GM23338 (cell line): ENCODE results near the gene DNAAF9. TPM values are rescaled to one million over a fixed set of nuclear protein-coding genes. Genes with fewer than 3 reads are reported as not detected.

Experiments
- ATAC-seq: fragments of 200-7000 bp; cut with Tn5 transposase; 3 replicates; pipeline ENCODE4 v1.9.1; 2020
- DNase-seq: peaks from one replicate; pipeline ENCODE4 v3.0.0-alpha.2; 2015; ENCODE audit warnings: low spot score
- H2AFZ ChIP-seq: fragments of 200-600 bp; sonication (generic); 2 replicates; pipeline ENCODE4 v1.8.0; 2016; ENCODE audit warnings: antibody characterized with exemption, mild to moderate bottlenecking, moderate library complexity
- H3F3A ChIP-seq: fragments of 200-600 bp; sonication (generic); replicated peaks from 2 replicates; pipeline ENCODE4 v1.8.0; 2017; ENCODE audit warnings: antibody characterized with exemption, mixed run types, low read depth
- H3K27ac ChIP-seq: fragments of 200-600 bp; sonication (generic); 2 replicates; pipeline ENCODE4 v1.6.1; 2016; ENCODE audit warnings: low read depth
- H3K27me3 ChIP-seq: fragments of 200-600 bp; sonication (generic); 2 replicates; pipeline ENCODE4 v1.8.0; 2016; ENCODE audit warnings: mild to moderate bottlenecking, mixed run types, moderate library complexity; ENCODE audit not compliant: insufficient read depth
- H3K36me3 ChIP-seq: fragments of 200-600 bp; sonication (generic); 2 replicates; pipeline ENCODE4 v1.8.0; 2016; ENCODE audit warnings: mild to moderate bottlenecking; ENCODE audit not compliant: insufficient read depth
- H3K4me1 ChIP-seq: fragments of 200-600 bp; sonication (generic); 2 replicates; pipeline ENCODE4 v1.8.0; 2016; ENCODE audit warnings: mild to moderate bottlenecking, moderate library complexity; ENCODE audit not compliant: insufficient read depth
- H3K4me2 ChIP-seq: fragments of 200-600 bp; sonication (generic); 2 replicates; pipeline ENCODE4 v1.7.1; 2017; ENCODE audit warnings: mixed run types
- H3K4me3 ChIP-seq: fragments of 200-600 bp; sonication (generic); 2 replicates; pipeline ENCODE4 v1.6.1; 2016; ENCODE audit warnings: mixed run types
- H3K79me2 ChIP-seq: fragments of 200-600 bp; sonication (generic); replicated peaks from 2 replicates; pipeline ENCODE4 v1.8.0; 2017; ENCODE audit warnings: mild to moderate bottlenecking; ENCODE audit not compliant: insufficient read depth
- H3K9me2 ChIP-seq: fragments of 200-600 bp; sonication (generic); 2 replicates; pipeline ENCODE4 v1.8.0; 2017; ENCODE audit not compliant: insufficient read depth
- H4K20me1 ChIP-seq: fragments of 200-600 bp; sonication (generic); replicated peaks from 2 replicates; pipeline ENCODE4 v1.8.0; 2017; ENCODE audit warnings: mild to moderate bottlenecking; ENCODE audit not compliant: insufficient read depth
- H3K27ac Mint-ChIP-seq: 2 replicates; pipeline ENCODE4 v1.8.0; 2020; ENCODE audit warnings: inconsistent platforms, mild to moderate bottlenecking, moderate library complexity, mixed read lengths
- H3K27me3 Mint-ChIP-seq: 3 replicates; pipeline ENCODE4 v1.8.0; 2022; ENCODE audit warnings: low read depth, mild to moderate bottlenecking, moderate library complexity, mixed read lengths, inconsistent platforms; ENCODE audit not compliant: insufficient read depth, poor library complexity
- H3K36me3 Mint-ChIP-seq: 3 replicates; pipeline ENCODE4 v1.8.0; 2021; ENCODE audit warnings: low read depth, mild to moderate bottlenecking, inconsistent platforms, moderate library complexity, mixed read lengths
- H3K4me1 Mint-ChIP-seq: 3 replicates; pipeline ENCODE4 v1.8.0; 2020; ENCODE audit warnings: mild to moderate bottlenecking, inconsistent platforms, mixed read lengths
- H3K4me3 Mint-ChIP-seq: 3 replicates; pipeline ENCODE4 v1.8.0; 2021; ENCODE audit warnings: moderate library complexity, mild to moderate bottlenecking, inconsistent platforms, mixed read lengths
- H3K9me3 Mint-ChIP-seq: 3 replicates; pipeline ENCODE4 v1.8.0; 2020; ENCODE audit warnings: moderate library complexity, mild to moderate bottlenecking, inconsistent platforms, mixed read lengths
- CREB1 ChIP-seq: fragments of 250-450 bp; sonication (Bioruptor Pico); IDR thresholded peaks from 2 replicates; pipeline ENCODE4 v1.5.0; 2020; ENCODE audit warnings: low read depth, mild to moderate bottlenecking, moderate library complexity
- EZH2 ChIP-seq: fragments of 200-600 bp; sonication (generic); IDR thresholded peaks from one replicate; pipeline ENCODE4 v1.8.0; 2017; ENCODE audit warnings: antibody characterized with exemption, mild to moderate bottlenecking, low read depth; ENCODE audit not compliant: unreplicated experiment
- JUNB ChIP-seq: IDR thresholded peaks from one replicate; pipeline ENCODE4 v1.6.1; 2016; ENCODE audit warnings: antibody characterized with exemption; ENCODE audit not compliant: unreplicated experiment
- NANOG ChIP-seq: IDR thresholded peaks from 2 replicates; pipeline ENCODE4 v1.6.1; 2016; ENCODE audit warnings: antibody characterized with exemption, borderline replicate concordance
- ZNF331 ChIP-seq: fragments of 250-450 bp; sonication (Bioruptor Pico); IDR thresholded peaks from 2 replicates; pipeline ENCODE4 v1.5.0; 2020; ENCODE audit warnings: low read depth, mild to moderate bottlenecking, moderate library complexity
- polyA plus RNA-seq: library from polyadenylated mRNA; unstranded; fragments of >200 nt; fragmentation: Nextera tagmentation; extraction: Ambion mirVana; gene quantifications from 2 replicates; pipeline ENCODE4 v1.2.1, GENCODE V29; 2016
- total RNA-seq: library from RNA; depleted of rRNA; stranded (reverse); fragments of >200 nt; shearing (Covaris generic); gene quantifications from 2 replicates; pipeline ENCODE4 v1.2.3, GENCODE V29; 2014
- TF ChIP-seq, protein P1 (sequence below): IDR thresholded peaks from one replicate; pipeline ENCODE4 v1.6.1; 2018; ENCODE audit warnings: antibody characterized with exemption; ENCODE audit not compliant: unreplicated experiment
- TF ChIP-seq, protein P2 (sequence below): fragments of 250-450 bp; sonication (Bioruptor Pico); IDR thresholded peaks from 2 replicates; pipeline ENCODE4 v1.5.0; 2020; ENCODE audit warnings: mild to moderate bottlenecking, moderate library complexity

DNAAF9 gene
- total and polyA plus RNA-seq, 2 experiments from 2014 or later: 2.4 to 4.8 TPM

DNA sequence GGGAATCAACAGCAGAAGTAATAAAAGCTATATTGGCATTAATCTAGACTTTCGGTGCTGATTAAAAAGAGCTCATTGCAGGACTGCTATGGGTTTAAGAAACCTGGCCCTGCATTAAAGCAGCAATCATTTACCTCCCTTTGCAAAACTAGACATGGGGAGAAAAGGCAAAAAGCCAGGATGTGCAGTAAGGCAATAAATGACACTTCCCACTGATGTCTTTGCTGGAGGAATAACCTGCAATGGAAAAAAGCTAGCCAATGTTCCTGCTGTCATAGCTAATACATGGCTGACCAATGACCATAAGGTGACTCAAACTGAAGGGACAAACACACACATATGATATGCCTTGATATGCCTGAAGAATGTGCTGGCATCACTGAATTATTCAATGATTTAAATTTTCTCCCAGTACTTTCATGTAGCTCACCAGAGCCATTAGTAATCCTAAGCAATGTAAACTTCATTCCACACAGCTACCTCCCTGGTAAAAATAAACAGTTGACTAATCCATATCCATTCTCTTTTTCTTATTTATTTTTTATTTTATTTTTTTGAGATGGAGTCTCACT lies 8.7 kb downstream of the DNAAF9 start:
- Histone ChIP-seq H4K20me1 (peaks cover 12% of the 10 kb centered on the region; the same call in 1 of the 2 replicates), H3K36me3 (no peaks in the 10 kb centered on the region), H3K4me3 (no peak overlapping the region), H3K9me2 (peaks cover 7% of the 10 kb centered on the region; the same call in 1 of the 2 replicates), H3K27ac (no peak overlapping the region), H3K27me3 (no peaks in the 10 kb centered on the region), H3F3A (no peaks in the 10 kb centered on the region), H3K79me2 (peaks cover 29% of the 10 kb centered on the region; the same call in 1 of the 2 replicates), H3K4me1 (no peaks in the 10 kb centered on the region), H2AFZ (no peak overlapping the region), H3K4me2 (no peak overlapping the region)
- ATAC-seq (no peak), DNase-seq (no peak)
- TF ChIP-seq NANOG (no peak), ZNF331 (CRISPR knock-in tag) (no peak), JUNB (no peak)
- TF ChIP-seq, protein P1, sequence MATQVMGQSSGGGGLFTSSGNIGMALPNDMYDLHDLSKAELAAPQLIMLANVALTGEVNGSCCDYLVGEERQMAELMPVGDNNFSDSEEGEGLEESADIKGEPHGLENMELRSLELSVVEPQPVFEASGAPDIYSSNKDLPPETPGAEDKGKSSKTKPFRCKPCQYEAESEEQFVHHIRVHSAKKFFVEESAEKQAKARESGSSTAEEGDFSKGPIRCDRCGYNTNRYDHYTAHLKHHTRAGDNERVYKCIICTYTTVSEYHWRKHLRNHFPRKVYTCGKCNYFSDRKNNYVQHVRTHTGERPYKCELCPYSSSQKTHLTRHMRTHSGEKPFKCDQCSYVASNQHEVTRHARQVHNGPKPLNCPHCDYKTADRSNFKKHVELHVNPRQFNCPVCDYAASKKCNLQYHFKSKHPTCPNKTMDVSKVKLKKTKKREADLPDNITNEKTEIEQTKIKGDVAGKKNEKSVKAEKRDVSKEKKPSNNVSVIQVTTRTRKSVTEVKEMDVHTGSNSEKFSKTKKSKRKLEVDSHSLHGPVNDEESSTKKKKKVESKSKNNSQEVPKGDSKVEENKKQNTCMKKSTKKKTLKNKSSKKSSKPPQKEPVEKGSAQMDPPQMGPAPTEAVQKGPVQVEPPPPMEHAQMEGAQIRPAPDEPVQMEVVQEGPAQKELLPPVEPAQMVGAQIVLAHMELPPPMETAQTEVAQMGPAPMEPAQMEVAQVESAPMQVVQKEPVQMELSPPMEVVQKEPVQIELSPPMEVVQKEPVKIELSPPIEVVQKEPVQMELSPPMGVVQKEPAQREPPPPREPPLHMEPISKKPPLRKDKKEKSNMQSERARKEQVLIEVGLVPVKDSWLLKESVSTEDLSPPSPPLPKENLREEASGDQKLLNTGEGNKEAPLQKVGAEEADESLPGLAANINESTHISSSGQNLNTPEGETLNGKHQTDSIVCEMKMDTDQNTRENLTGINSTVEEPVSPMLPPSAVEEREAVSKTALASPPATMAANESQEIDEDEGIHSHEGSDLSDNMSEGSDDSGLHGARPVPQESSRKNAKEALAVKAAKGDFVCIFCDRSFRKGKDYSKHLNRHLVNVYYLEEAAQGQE: no peak
- Mint-ChIP-seq H3K27ac (no peak overlapping the region), H3K4me3 (no peak overlapping the region), H3K9me3 (peaks cover 4% of the 10 kb centered on the region; the same call in 2 of the 3 replicates), H3K27me3 (peaks cover 2% of the 10 kb centered on the region), H3K4me1 (no peaks in the 10 kb centered on the region), H3K36me3 (peaks cover 3% of the 10 kb centered on the region; the same call in 1 of the 3 replicates)

DNA sequence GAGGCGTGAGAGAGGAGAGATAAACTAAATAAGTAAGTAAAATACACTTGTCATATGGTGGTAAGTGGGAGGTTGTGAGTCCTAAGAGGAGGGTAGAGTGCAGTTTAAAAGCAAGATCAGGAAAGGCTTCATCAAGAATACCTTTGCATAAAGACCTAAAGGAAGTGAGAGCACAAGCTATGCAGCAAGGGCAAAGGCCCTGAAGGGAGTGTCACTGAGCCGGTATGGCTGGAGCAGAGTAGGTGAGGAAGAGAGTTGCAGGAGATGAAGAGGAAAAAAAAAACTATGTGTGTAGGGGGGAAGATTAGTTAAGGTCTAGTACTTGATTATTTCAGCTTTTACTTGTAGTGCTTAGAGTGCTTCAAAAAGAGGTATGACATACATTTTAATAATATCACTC lies 11.0 kb downstream of the DNAAF9 start:
- no peak for DNase-seq
- Mint-ChIP-seq H3K27ac (no peak overlapping the region), H3K4me1 (no peaks in the 10 kb centered on the region), H3K4me3 (no peak overlapping the region), H3K36me3 (peaks cover 3% of the 10 kb centered on the region; the same call in 1 of the 3 replicates), H3K9me3 (peaks cover 4% of the 10 kb centered on the region; the same call in 2 of the 3 replicates), H3K27me3 (peaks cover 2% of the 10 kb centered on the region)
- Histone ChIP-seq H3K4me2 (no peak overlapping the region), H3K36me3 (no peaks in the 10 kb centered on the region), H3K9me2 (no peaks in the 10 kb centered on the region), H4K20me1 (peaks cover 8% of the 10 kb centered on the region; the same call in 1 of the 2 replicates), H3K4me3 (no peak overlapping the region), H3K27ac (no peak overlapping the region), H3K4me1 (no peaks in the 10 kb centered on the region), H3K27me3 (no peaks in the 10 kb centered on the region), H3F3A (no peaks in the 10 kb centered on the region), H2AFZ (no peak overlapping the region), H3K79me2 (peaks cover 14% of the 10 kb centered on the region; the same call in 1 of the 2 replicates)
- no peak for ATAC-seq
- TF ChIP-seq, protein P1: no peak
- no peak for TF ChIP-seq EZH2
- TF ChIP-seq CREB1 (CRISPR knock-in tag): no peak
- TF ChIP-seq, protein P2, sequence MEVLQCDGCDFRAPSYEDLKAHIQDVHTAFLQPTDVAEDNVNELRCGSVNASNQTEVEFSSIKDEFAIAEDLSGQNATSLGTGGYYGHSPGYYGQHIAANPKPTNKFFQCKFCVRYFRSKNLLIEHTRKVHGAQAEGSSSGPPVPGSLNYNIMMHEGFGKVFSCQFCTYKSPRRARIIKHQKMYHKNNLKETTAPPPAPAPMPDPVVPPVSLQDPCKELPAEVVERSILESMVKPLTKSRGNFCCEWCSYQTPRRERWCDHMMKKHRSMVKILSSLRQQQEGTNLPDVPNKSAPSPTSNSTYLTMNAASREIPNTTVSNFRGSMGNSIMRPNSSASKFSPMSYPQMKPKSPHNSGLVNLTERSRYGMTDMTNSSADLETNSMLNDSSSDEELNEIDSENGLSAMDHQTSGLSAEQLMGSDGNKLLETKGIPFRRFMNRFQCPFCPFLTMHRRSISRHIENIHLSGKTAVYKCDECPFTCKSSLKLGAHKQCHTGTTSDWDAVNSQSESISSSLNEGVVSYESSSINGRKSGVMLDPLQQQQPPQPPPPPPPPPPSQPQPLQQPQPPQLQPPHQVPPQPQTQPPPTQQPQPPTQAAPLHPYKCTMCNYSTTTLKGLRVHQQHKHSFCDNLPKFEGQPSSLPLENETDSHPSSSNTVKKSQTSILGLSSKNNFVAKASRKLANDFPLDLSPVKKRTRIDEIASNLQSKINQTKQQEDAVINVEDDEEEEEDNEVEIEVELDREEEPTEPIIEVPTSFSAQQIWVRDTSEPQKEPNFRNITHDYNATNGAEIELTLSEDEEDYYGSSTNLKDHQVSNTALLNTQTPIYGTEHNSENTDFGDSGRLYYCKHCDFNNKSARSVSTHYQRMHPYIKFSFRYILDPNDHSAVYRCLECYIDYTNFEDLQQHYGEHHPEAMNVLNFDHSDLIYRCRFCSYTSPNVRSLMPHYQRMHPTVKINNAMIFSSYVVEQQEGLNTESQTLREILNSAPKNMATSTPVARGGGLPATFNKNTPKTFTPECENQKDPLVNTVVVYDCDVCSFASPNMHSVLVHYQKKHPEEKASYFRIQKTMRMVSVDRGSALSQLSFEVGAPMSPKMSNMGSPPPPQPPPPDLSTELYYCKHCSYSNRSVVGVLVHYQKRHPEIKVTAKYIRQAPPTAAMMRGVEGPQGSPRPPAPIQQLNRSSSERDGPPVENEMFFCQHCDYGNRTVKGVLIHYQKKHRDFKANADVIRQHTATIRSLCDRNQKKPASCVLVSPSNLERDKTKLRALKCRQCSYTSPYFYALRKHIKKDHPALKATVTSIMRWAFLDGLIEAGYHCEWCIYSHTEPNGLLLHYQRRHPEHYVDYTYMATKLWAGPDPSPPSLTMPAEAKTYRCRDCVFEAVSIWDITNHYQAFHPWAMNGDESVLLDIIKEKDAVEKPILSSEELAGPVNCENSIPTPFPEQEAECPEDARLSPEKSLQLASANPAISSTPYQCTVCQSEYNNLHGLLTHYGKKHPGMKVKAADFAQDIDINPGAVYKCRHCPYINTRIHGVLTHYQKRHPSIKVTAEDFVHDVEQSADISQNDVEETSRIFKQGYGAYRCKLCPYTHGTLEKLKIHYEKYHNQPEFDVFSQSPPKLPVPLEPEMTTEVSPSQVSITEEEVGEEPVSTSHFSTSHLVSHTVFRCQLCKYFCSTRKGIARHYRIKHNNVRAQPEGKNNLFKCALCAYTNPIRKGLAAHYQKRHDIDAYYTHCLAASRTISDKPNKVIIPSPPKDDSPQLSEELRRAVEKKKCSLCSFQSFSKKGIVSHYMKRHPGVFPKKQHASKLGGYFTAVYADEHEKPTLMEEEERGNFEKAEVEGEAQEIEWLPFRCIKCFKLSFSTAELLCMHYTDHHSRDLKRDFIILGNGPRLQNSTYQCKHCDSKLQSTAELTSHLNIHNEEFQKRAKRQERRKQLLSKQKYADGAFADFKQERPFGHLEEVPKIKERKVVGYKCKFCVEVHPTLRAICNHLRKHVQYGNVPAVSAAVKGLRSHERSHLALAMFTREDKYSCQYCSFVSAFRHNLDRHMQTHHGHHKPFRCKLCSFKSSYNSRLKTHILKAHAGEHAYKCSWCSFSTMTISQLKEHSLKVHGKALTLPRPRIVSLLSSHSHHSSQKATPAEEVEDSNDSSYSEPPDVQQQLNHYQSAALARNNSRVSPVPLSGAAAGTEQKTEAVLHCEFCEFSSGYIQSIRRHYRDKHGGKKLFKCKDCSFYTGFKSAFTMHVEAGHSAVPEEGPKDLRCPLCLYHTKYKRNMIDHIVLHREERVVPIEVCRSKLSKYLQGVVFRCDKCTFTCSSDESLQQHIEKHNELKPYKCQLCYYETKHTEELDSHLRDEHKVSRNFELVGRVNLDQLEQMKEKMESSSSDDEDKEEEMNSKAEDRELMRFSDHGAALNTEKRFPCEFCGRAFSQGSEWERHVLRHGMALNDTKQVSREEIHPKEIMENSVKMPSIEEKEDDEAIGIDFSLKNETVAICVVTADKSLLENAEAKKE (CRISPR knock-in tag): no peak
- no peak for TF ChIP-seq NANOG
- TF ChIP-seq ZNF331 (CRISPR knock-in tag): no peak
